IPS DF 6.9 (cell line): ENCODE results near the gene QKI.
"Not testable (repeated sequence)": the region's sequence is repeated elsewhere in the genome, so short reads cannot be mapped to it uniquely, and the experiment has no call there.

Source experiments
- DNase-seq: peaks from one replicate; pipeline ENCODE4 v3.0.0-alpha.2; 2013; ENCODE audit warnings: low read depth, low spot score
- H3K27ac ChIP-seq: one replicate; pipeline ENCODE4 v1.5.1; 2013; ENCODE audit warnings: low read length, control low read depth
- H3K27me3 ChIP-seq: 2 replicates; pipeline ENCODE4 v1.6.1; 2013; ENCODE audit warnings: mild to moderate bottlenecking, low read length; ENCODE audit not compliant: control insufficient read depth, insufficient read depth
- H3K36me3 ChIP-seq: 2 replicates; pipeline ENCODE4 v1.6.1; 2013; ENCODE audit warnings: low read length; ENCODE audit not compliant: control insufficient read depth, insufficient read depth
- H3K4me1 ChIP-seq: 2 replicates; pipeline ENCODE4 v1.6.1; 2013; ENCODE audit warnings: low read length; ENCODE audit not compliant: control insufficient read depth, insufficient read depth
- H3K4me3 ChIP-seq: 2 replicates; pipeline ENCODE4 v1.5.1; 2013; ENCODE audit warnings: mild to moderate bottlenecking, low read length
- H3K9me3 ChIP-seq: 2 replicates; pipeline ENCODE4 v1.6.1; 2013; ENCODE audit warnings: low read length, inconsistent platforms; ENCODE audit not compliant: control insufficient read depth, insufficient read depth
- WGBS: extraction: QIAGEN DNeasy Blood & Tissue Kit; methylation state at CpG from one replicate; pipeline ENCODE4 v1.1.7; 2013; ENCODE audit warnings: mixed read lengths, missing lambda C conversion rate; ENCODE audit not compliant: insufficient read length, insufficient coverage; 5-methylcytosine and 5-hydroxymethylcytosine counted together

The QKI gene

DNA sequence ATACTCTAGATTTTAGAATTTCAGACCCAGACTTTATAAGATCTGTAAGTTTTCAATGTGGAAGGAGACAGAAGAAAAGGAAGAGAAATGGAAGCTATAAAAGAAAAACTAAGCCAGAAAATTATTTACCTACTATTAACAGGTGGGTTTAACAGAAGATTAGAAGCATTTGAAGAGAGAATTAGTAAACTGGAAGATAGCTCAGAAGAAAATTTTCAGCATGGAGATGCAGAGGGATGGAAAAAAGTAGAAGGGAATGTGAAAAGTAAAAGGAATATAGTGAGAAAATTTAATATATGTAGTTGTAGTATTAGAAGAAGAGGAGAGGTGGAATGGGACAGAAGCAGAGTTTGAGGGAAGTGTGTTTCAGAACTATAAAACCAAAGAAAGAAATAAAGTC lies 56.1 kb downstream of the QKI start:
- no peak overlapping the region for H3K4me3 ChIP-seq
- DNase-seq, result no peak

GRCh38 chr6:163474581-163474980 lies 60.1 kb downstream of the QKI start:
- Histone ChIP-seq H3K27me3 (no peaks in the 10 kb centered on the region), H3K4me3 (no peak overlapping the region), H3K36me3 (no peaks in the 10 kb centered on the region; the same call in 1 of the 2 replicates), H3K4me1 (no peaks in the 10 kb centered on the region), H3K27ac (no peak overlapping the region), H3K9me3 (no peaks in the 10 kb centered on the region)
- no peak for DNase-seq
- WGBS, result no CpG with 5 or more reads among the region's 2 CpGs

More for the DNA sequence above, 56.1 kb downstream of the QKI start:
- no peaks in the 10 kb centered on the region for H3K9me3 ChIP-seq
- no peaks in the 10 kb centered on the region for H3K4me1 ChIP-seq
- H3K36me3 ChIP-seq, result no peaks in the 10 kb centered on the region; the same call in 1 of the 2 replicates
- no peaks in the 10 kb centered on the region for H3K27me3 ChIP-seq
- H3K27ac ChIP-seq, result no peak overlapping the region

DNA sequence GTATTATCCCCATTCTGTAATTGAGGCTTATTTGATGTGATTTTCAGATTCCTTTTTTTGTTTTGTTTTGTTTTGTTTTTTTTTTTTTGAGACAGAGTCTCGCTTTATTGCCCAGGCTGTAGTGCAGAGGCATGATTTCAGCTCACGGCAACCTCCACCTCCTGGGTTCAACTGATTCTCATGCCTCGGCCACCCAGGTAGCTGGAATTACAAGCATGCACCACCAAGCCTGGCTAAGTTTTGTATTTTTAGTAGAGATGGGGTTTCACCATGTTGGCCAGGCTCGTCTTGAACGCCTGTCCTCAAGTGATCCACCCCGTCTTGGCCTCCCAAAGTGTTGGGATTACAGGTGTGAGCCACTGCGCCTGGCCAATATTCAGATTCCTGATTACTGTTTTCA lies 62.4 kb downstream of the QKI start:
- not testable (repeated sequence) for DNase-seq, H3K4me1 ChIP-seq, H3K36me3 ChIP-seq, H3K9me3 ChIP-seq, H3K27ac ChIP-seq, H3K27me3 ChIP-seq, H3K4me3 ChIP-seq
- WGBS, result no CpG with 5 or more reads among the region's 7 CpGs

GRCh38 chr6:163483107-163483506 lies 68.6 kb downstream of the QKI start:
- DNase-seq, result no peak
- Histone ChIP-seq H3K36me3 (no peaks in the 10 kb centered on the region), H3K4me1 (no peaks in the 10 kb centered on the region), H3K9me3 (no peaks in the 10 kb centered on the region), H3K27me3 (no peaks in the 10 kb centered on the region), H3K4me3 (no peak overlapping the region), H3K27ac (no peak overlapping the region)
- no CpG with 5 or more reads among the region's 2 CpGs for WGBS

GRCh38 chr6:163485388-163485851 lies 70.9 kb downstream of the QKI start:
- WGBS, result no CpG with 5 or more reads among the region's 2 CpGs
- no peak overlapping the region for H3K27ac ChIP-seq
- H3K4me3 ChIP-seq, result no peak overlapping the region
- no peaks in the 10 kb centered on the region for H3K9me3 ChIP-seq
- no peaks in the 10 kb centered on the region; the same call in 1 of the 2 replicates for H3K4me1 ChIP-seq
- no peaks in the 10 kb centered on the region for H3K27me3 ChIP-seq
- H3K36me3 ChIP-seq, result no peaks in the 10 kb centered on the region
- no peak for DNase-seq

DNA sequence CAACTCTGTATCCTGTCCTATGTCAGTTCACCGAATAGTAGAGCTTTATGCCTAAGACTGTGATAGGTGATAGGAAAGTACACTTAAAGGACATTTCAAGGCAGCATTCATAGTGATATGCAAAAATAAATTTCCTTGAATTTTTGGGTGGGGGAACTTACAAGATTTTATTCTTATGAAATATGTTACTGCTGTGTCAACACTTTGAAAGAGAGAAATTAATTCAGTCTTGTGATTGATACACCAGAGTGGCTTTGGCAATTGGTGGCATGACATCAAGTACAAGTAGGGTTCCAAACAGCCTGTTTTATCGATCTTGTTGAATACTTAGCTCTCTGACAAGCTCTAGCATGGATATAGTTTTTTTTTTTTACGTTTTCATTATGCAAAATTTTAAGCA lies 72.3 kb downstream of the QKI start:
- H3K27me3 ChIP-seq, result no peaks in the 10 kb centered on the region
- DNase-seq, result no peak
- no CpG with 5 or more reads among the region's 3 CpGs for WGBS
- H3K9me3 ChIP-seq, result no peaks in the 10 kb centered on the region
- no peaks in the 10 kb centered on the region; the same call in 1 of the 2 replicates for H3K4me1 ChIP-seq
- H3K27ac ChIP-seq, result no peak overlapping the region
- H3K36me3 ChIP-seq, result no peaks in the 10 kb centered on the region
- no peak overlapping the region for H3K4me3 ChIP-seq

GRCh38 chr6:163487606-163488005 lies 73.1 kb downstream of the QKI start:
- WGBS, result no CpG with 5 or more reads among the region's 1 CpG
- no peaks in the 10 kb centered on the region for H3K36me3 ChIP-seq
- H3K4me3 ChIP-seq, result no peak overlapping the region

GRCh38 chr6:163489584-163489983 lies 75.1 kb downstream of the QKI start:
- Histone ChIP-seq H3K4me1 (no peaks in the 10 kb centered on the region; the same call in 1 of the 2 replicates), H3K9me3 (no peaks in the 10 kb centered on the region), H3K27ac (no peak overlapping the region), H3K4me3 (no peak overlapping the region), H3K27me3 (no peaks in the 10 kb centered on the region), H3K36me3 (no peaks in the 10 kb centered on the region)
- no peak for DNase-seq
- WGBS, result no CpG with 5 or more reads among the region's 1 CpG

More at GRCh38 chr6:163487606-163488005, 73.1 kb downstream of the QKI start:
- no peak for DNase-seq
- H3K27me3 ChIP-seq, result no peaks in the 10 kb centered on the region
- no peaks in the 10 kb centered on the region for H3K9me3 ChIP-seq
- no peaks in the 10 kb centered on the region; the same call in 1 of the 2 replicates for H3K4me1 ChIP-seq
- H3K27ac ChIP-seq, result no peak overlapping the region

DNA sequence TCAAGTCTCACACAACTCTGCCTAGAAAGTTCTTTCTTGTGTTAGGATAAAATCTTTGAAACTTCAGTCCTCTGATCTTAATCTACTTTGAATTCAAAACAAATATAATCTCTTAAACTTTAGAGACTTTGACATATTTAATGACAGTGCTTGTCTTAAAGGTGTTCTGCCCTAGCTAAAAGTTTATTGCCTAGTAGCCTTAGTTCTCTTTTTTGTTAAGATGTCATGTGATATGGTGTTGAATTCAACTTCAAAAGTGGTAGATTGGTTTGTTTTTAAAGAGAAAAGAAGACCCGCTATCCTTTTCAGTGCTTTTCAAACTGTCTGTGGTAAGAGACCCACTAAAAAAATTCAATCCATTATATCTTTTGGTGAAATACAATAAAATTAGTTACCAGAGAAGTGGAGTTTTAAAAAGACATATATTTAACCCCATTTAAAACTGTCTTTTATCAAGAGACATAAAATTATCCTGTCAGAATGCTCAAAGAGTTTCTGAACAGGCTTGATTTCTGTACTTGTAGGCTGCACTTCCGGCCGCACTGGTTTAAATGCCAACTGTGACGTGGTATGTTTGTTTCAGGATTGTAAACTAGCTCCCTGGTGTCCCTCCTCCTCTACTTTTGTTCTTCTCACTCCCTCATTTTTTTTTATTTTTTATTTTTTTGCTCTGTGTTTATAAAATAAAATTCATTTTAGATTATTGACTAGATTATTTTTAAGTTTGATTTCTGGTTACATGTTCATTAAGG lies 76.5 kb downstream of the QKI start:
- no peaks in the 10 kb centered on the region for H3K9me3 ChIP-seq
- H3K4me1 ChIP-seq, result no peaks in the 10 kb centered on the region; the same call in 1 of the 2 replicates
- H3K36me3 ChIP-seq, result no peaks in the 10 kb centered on the region
- H3K27ac ChIP-seq, result no peak overlapping the region
- H3K27me3 ChIP-seq, result no peaks in the 10 kb centered on the region
- DNase-seq, result no peak
- WGBS, result no CpG with 5 or more reads among the region's 4 CpGs
- H3K4me3 ChIP-seq, result no peak overlapping the region

- no peaks in the 10 kb centered on the region for H3K36me3 ChIP-seq
- no peaks in the 10 kb centered on the region for H3K27me3 ChIP-seq
- H3K4me1 ChIP-seq, result no peaks in the 10 kb centered on the region; the same call in 1 of the 2 replicates
- no peaks in the 10 kb centered on the region for H3K9me3 ChIP-seq
- no peak for DNase-seq
- H3K4me3 ChIP-seq, result no peak overlapping the region
- H3K27ac ChIP-seq, result no peak overlapping the region
- no CpG with 5 or more reads among the region's 4 CpGs for WGBS
Observed at GRCh38 chr6:163491737-163492300, 77.3 kb downstream of the QKI start.
